ENCODE results near the gene DMXL1.

DNA sequence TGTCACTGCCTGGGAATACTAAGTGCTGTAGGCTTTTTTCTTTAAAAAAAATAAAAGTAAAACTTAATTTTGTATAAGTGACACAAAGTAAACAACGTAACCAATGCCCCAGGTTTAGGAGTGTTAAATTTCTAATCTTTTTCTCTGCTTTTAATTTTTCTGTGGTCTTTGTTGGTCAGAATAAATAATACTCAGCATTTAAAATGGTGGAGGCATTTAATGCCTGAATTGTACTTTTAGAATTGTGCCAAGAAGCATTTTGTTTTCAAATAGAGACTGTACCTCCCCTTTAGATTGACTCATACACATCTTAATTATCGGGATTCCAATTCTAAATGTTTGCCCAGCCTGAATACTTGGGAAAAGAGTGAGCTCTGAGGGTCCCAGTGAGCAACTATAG lies 1.6 kb downstream of the DMXL1 start:
- TF ChIP-seq CTCF (IDR thresholded peaks at IDR 0.05; ENCODE audit: low read depth, low read length) (no peak), EZH2phosphoT487 (IDR thresholded peaks at IDR 0.05; ENCODE audit: low read depth) (no peak)

All from OCI-LY3 (cell line).